B cell (primary cell): Measurements from ENCODE around the gene MYO1E. TPM values are rescaled to one million over a fixed set of nuclear protein-coding genes. Genes with fewer than 3 reads are reported as not detected.

Source experiments
- ATAC-seq: fragments of 200-7000 bp; cut with Tn5 transposase; one replicate; pipeline ENCODE4 v1.10.0; 2021; ENCODE audit warnings: low read depth, mild to moderate bottlenecking, moderate number of reproducible peaks, moderate library complexity
- CTCF ChIA-PET: fragments of 350-600 bp; sonication (Branson Sonifier 250); formaldehyde crosslinking; loops from one replicate; lab custom pipeline; 2021; ENCODE audit warnings: antibody characterized with exemption, inconsistent platforms; lab: Charles Lee
- POLR2A ChIA-PET: fragments of 350-600 bp; sonication (Branson Sonifier 250); formaldehyde crosslinking; loops from one replicate; lab custom pipeline; 2021; ENCODE audit warnings: antibody characterized with exemption; lab: Charles Lee
- DNase-seq: peaks from one replicate; pipeline ENCODE4 v3.0.0; 2013
- H2AFZ ChIP-seq: 2 replicates; pipeline ENCODE4 v1.6.1; 2012; ENCODE audit warnings: mild to moderate bottlenecking, low read depth, low read length; ENCODE audit not compliant: insufficient read depth, poor library complexity, severe bottlenecking
- H3K27ac ChIP-seq, 2 donors: 1 replicate in 1 of 2; 2 replicates in 1 of 2; pipeline ENCODE4 v1.5.1; 2012 to 2013; ENCODE audit warnings: low read length in 2 of 2, mild to moderate bottlenecking in 2 of 2, moderate library complexity in 1 of 2
- H3K27me3 ChIP-seq, 4 experiments: fragments of 200-600 bp in 1 of 4; sonication (generic) in 1 of 4; replicated peaks in 1 of 4; 1 replicate in 2 of 4; 2 replicates in 2 of 4; pipeline versions ENCODE4 v1.6.1 to v1.7.0; 2013 to 2016; ENCODE audit warnings: low read length in 3 of 4, mild to moderate bottlenecking in 2 of 4, mixed read lengths in 1 of 4, moderate library complexity in 1 of 4; ENCODE audit not compliant: insufficient read depth in 4 of 4, control insufficient read depth in 3 of 4; ENCODE audit errors: control extremely low read depth in 1 of 4
- H3K36me3 ChIP-seq, 2 experiments: replicated peaks in 1 of 2; 1 replicate in 1 of 2; 2 replicates in 1 of 2; pipeline versions ENCODE4 v1.6.1 to v1.7.1; 2013; ENCODE audit warnings: low read length in 1 of 2; ENCODE audit not compliant: insufficient read depth in 2 of 2, control insufficient read depth in 1 of 2; ENCODE audit errors: control extremely low read depth in 1 of 2, extremely low read depth in 1 of 2
- H3K4me1 ChIP-seq, 2 donors: fragments of 200-600 bp in 1 of 2; sonication (generic) in 1 of 2; 1 replicate in 1 of 2; 2 replicates in 1 of 2; pipeline versions ENCODE4 v1.5.1 to v1.6.1; 2013 to 2017; ENCODE audit warnings: low read length in 2 of 2; ENCODE audit not compliant: control insufficient read depth in 2 of 2, insufficient read depth in 2 of 2
- H3K4me2 ChIP-seq: replicated peaks from 2 replicates; pipeline ENCODE3; 2012; ENCODE audit warnings: mild to moderate bottlenecking, low read depth, low read length; ENCODE audit not compliant: poor library complexity, severe bottlenecking
- H3K4me3 ChIP-seq, 5 experiments: fragments of 200-600 bp in 1 of 5; sonication (generic) in 1 of 5; 1 replicate in 3 of 5; 2 replicates in 2 of 5; pipeline versions ENCODE4 v1.5.1 to v1.7.0; 2011 to 2016; ENCODE audit warnings: low read length in 4 of 5, mild to moderate bottlenecking in 4 of 5, low read depth in 2 of 5, control low read depth in 1 of 5, moderate library complexity in 1 of 5; ENCODE audit not compliant: insufficient read depth in 1 of 5; ENCODE audit errors: control extremely low read depth in 1 of 5, extremely low read depth in 1 of 5
- H3K79me2 ChIP-seq: fragments of 200-600 bp; sonication (generic); one replicate; pipeline ENCODE4 v1.6.0; 2016; ENCODE audit warnings: low read length; ENCODE audit not compliant: control insufficient read depth, insufficient read depth
- H3K9ac ChIP-seq: fragments of 200-600 bp; sonication (generic); 2 replicates; pipeline ENCODE4 v1.6.1; 2017; ENCODE audit warnings: mild to moderate bottlenecking, low read length, moderate library complexity
- H3K9me3 ChIP-seq, 3 donors: one replicate each; pipeline versions ENCODE4 v1.6.1 to v1.7.1; 2013; ENCODE audit warnings: low read length in 2 of 3; ENCODE audit not compliant: control insufficient read depth in 2 of 3, insufficient read depth in 1 of 3; ENCODE audit errors: control extremely low read depth in 1 of 3
- H4K20me1 ChIP-seq: 2 replicates; pipeline ENCODE4 v1.6.0; 2012; ENCODE audit warnings: mild to moderate bottlenecking, low read length; ENCODE audit not compliant: insufficient read depth, control insufficient read depth, poor library complexity, severe bottlenecking
- H3K27ac Mint-ChIP-seq: one replicate; pipeline ENCODE4 v1.8.0; 2021; ENCODE audit warnings: mixed read lengths
- H3K27me3 Mint-ChIP-seq: one replicate; pipeline ENCODE4 v1.8.0; 2021; ENCODE audit warnings: mixed read lengths
- H3K4me1 Mint-ChIP-seq: one replicate; pipeline ENCODE4 v1.8.0; 2021; ENCODE audit warnings: mixed read lengths
- H3K4me3 Mint-ChIP-seq: one replicate; pipeline ENCODE4 v1.8.0; 2021; ENCODE audit warnings: mixed read lengths
- H3K9me3 Mint-ChIP-seq: one replicate; pipeline ENCODE4 v1.8.0; 2022; ENCODE audit warnings: mixed read lengths; ENCODE audit not compliant: insufficient read depth
- CTCF ChIP-seq: fragments of 200-600 bp; IDR thresholded peaks from one replicate; pipeline ENCODE4 v1.8.0; 2022; ENCODE audit warnings: antibody characterized with exemption, mild to moderate bottlenecking
- EZH2 ChIP-seq: IDR thresholded peaks from 2 replicates; pipeline ENCODE4 v1.6.1; 2012; ENCODE audit warnings: borderline replicate concordance, low read depth, mild to moderate bottlenecking, moderate library complexity, low read length; ENCODE audit not compliant: insufficient read depth, poor library complexity, severe bottlenecking
- WGBS: methylation state at CpG from one replicate; pipeline ENCODE4 v1.1.5; 2013; ENCODE audit warnings: missing lambda C conversion rate; ENCODE audit not compliant: insufficient coverage; 5-methylcytosine and 5-hydroxymethylcytosine counted together
- intact Hi-C: fragments of 100-400 bp; cut with micrococcal nuclease; formaldehyde crosslinking; loops from one replicate; pipeline ENCODE4 v1.10.0; 2022
- polyA plus RNA-seq: library from polyadenylated mRNA; depleted of rRNA; stranded (reverse); fragments of >200 nt; gene quantifications from 2 replicates; pipeline ENCODE4 v1.2.3, GENCODE V29; 2012
- total RNA-seq, 2 donors: library from RNA; stranded (reverse); fragments of 120-200 nt in 1 of 2; gene quantifications; 1 replicate in 1 of 2; 2 replicates in 1 of 2; pipeline versions ENCODE4 v1.2.3 to v1.2.4, GENCODE V29; 2013 to 2022

The MYO1E gene
- total and polyA plus RNA-seq, 2 donors (not counting 1 experiment from before 2014, with no cell fraction given) = 11.9 to 100.0 TPM

GRCh38 chr15:59247364-59247763, 125.3 kb downstream of the MYO1E start:
- H3K27ac Mint-ChIP-seq = peak overlapping the region; percentile 37

More at GRCh38 chr15:59247364-59247763, 125.3 kb downstream of the MYO1E start:
- intact Hi-C loops = loop anchor here (1.0 to 5.0 kb wide), 6 partner anchors 105 to 282 kb away; partner anchors contain the start of gene MYO1E
- Mint-ChIP-seq H3K27me3 (no peaks in the 10 kb centered on the region), H3K4me1 (peaks cover 59% of the 10 kb centered on the region), H3K4me3 (no peak overlapping the region), H3K9me3 (no peaks in the 10 kb centered on the region)
- 0% methylated on average over 2 of the region's 2 CpGs for WGBS
- ChIA-PET POLR2A (interaction anchor here (0.6 to 1.0 kb wide), 3 partner anchors 12 to 281 kb away, joined by 3 to 5 read pairs (median 3); no protein-coding TSS in a partner anchor), CTCF (interaction anchor here (0.5 to 8.2 kb wide), 54 partner anchors 9 to 295 kb away, joined by 3 to 116 read pairs (median 5); partner anchors contain the start of genes FAM81A and MYO1E)
- Histone ChIP-seq H3K4me2 (no peak overlapping the region), H2AFZ (peak overlapping the region; percentile 3), H3K36me3 (peaks cover 0 to 14% of the 10 kb centered on the region in 2 experiments), H3K27me3 (no peaks in the 10 kb centered on the region), H3K79me2 (peaks cover 79% of the 10 kb centered on the region), H3K27ac (no peak overlapping the region), H3K4me1 (peaks cover 30 to 42% of the 10 kb centered on the region in 2 donors), H3K9ac (no peak overlapping the region), H3K9me3 (no peaks in the 10 kb centered on the region), H4K20me1 (peaks cover 6% of the 10 kb centered on the region), H3K4me3 (no peak overlapping the region)
- peak; percentile 52 for ATAC-seq
- TF ChIP-seq CTCF = peak; percentile 80
- TF ChIP-seq EZH2 = no peak
- DNase-seq = peak; percentile 81
